Hepatocyte (in vitro differentiated cells): ENCODE data around the gene OAF. TPM values are rescaled to one million over a fixed set of nuclear protein-coding genes. Genes with fewer than 3 reads are reported as not detected.

Experiments
- DNase-seq: peaks from one replicate; pipeline ENCODE4 v3.0.0-alpha.2; 2016; ENCODE audit warnings: low spot score
- H2AFZ ChIP-seq: fragments of 200-600 bp; sonication (generic); 2 replicates; pipeline ENCODE4 v1.6.0; 2016; ENCODE audit warnings: antibody characterized with exemption, mild to moderate bottlenecking
- H3K27ac ChIP-seq: fragments of 200-600 bp; sonication (generic); 2 replicates; pipeline ENCODE4 v1.5.1; 2016; ENCODE audit warnings: mild to moderate bottlenecking
- H3K27me3 ChIP-seq: fragments of 200-600 bp; sonication (generic); 2 replicates; pipeline ENCODE4 v1.6.1; 2016
- H3K36me3 ChIP-seq: fragments of 200-600 bp; sonication (generic); replicated peaks from 2 replicates; pipeline ENCODE4 v1.5.1; 2016; ENCODE audit warnings: low read depth; ENCODE audit not compliant: insufficient read depth
- H3K4me1 ChIP-seq: fragments of 200-600 bp; sonication (generic); 2 replicates; pipeline ENCODE4 v1.5.1; 2016; ENCODE audit warnings: mild to moderate bottlenecking, moderate library complexity; ENCODE audit not compliant: insufficient read depth
- H3K4me2 ChIP-seq: fragments of 200-600 bp; sonication (generic); 2 replicates; pipeline ENCODE4 v1.6.0; 2016
- H3K4me3 ChIP-seq: fragments of 200-600 bp; sonication (generic); 2 replicates; pipeline ENCODE4 v1.5.1; 2016; ENCODE audit warnings: mild to moderate bottlenecking
- H3K79me2 ChIP-seq: fragments of 200-600 bp; sonication (generic); 2 replicates; pipeline ENCODE4 v1.6.0; 2017; ENCODE audit warnings: mild to moderate bottlenecking
- H3K9me2 ChIP-seq: fragments of 200-600 bp; sonication (generic); replicated peaks from 2 replicates; pipeline ENCODE4 v1.6.0; 2017; ENCODE audit warnings: mild to moderate bottlenecking; ENCODE audit not compliant: insufficient read depth
- H3K9me3 ChIP-seq: fragments of 200-600 bp; sonication (generic); 2 replicates; pipeline ENCODE4 v1.5.1; 2016; ENCODE audit warnings: low read depth, mild to moderate bottlenecking
- H4K20me1 ChIP-seq: fragments of 200-600 bp; sonication (generic); 2 replicates; pipeline ENCODE4 v1.6.0; 2016; ENCODE audit warnings: mild to moderate bottlenecking; ENCODE audit not compliant: insufficient read depth, poor library complexity, severe bottlenecking
- EZH2 ChIP-seq: fragments of 200-600 bp; sonication (generic); IDR thresholded peaks from 2 replicates; pipeline ENCODE4 v1.6.1; 2016; ENCODE audit warnings: antibody characterized with exemption, mild to moderate bottlenecking, borderline replicate concordance
- EZH2phosphoT487 ChIP-seq: fragments of 200-600 bp; sonication (generic); IDR thresholded peaks from one replicate; pipeline ENCODE4 v1.6.1; 2018; ENCODE audit warnings: antibody characterized with exemption, mild to moderate bottlenecking, low read depth, moderate library complexity; ENCODE audit not compliant: unreplicated experiment, severe bottlenecking
- WGBS: methylation state at CpG from one replicate; pipeline ENCODE4 v1.1.6; 2016; ENCODE audit warnings: low lambda C conversion rate; ENCODE audit errors: missing lambda C conversion rate; 5-methylcytosine and 5-hydroxymethylcytosine counted together
- polyA plus RNA-seq: library from polyadenylated mRNA; unstranded; fragments of >200 nt; fragmentation: Nextera tagmentation; extraction: Ambion mirVana; gene quantifications from 2 replicates; pipeline ENCODE4 v1.2.1, GENCODE V29; 2016
- total RNA-seq: library from RNA; depleted of rRNA; stranded (reverse); fragments of >200 nt; gene quantifications from 2 replicates; pipeline ENCODE4 v1.2.3, GENCODE V29; 2014
- TF ChIP-seq, protein P1 (sequence below): fragments of 200-600 bp; sonication (generic); IDR thresholded peaks from 2 replicates; pipeline ENCODE4 v1.5.1; 2016; ENCODE audit warnings: antibody characterized with exemption, mild to moderate bottlenecking; ENCODE audit not compliant: poor library complexity

OAF gene
- total and polyA plus RNA-seq, 2 experiments from 2014 or later: 63.9 to 102 TPM

DNA sequence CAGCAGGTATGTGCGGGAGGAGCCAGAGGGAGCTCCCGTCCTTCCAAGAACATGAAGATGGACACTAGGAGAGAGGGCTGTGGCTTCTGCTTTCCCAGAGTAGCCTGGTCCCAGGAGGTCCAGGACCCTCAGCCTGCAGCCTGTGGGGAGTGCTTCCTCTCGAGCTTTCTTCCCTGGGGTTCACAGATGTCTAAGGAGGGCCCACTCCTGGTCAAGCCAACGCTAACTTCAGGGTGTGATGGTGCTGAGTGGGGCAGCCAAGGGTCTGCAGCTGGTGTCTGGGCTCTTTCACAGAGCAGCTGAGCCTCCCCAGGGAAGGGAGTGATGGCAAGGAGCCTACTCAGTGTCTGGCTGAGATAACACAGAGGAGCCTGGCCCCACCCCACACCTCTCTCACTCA lies 32.4 kb downstream of the OAF start:
- Histone ChIP-seq H3K36me3 (no peaks in the 10 kb centered on the region), H3K9me2 (no peaks in the 10 kb centered on the region), H2AFZ (no peak overlapping the region), H3K79me2 (no peaks in the 10 kb centered on the region), H3K9me3 (no peaks in the 10 kb centered on the region), H4K20me1 (no peaks in the 10 kb centered on the region), H3K4me1 (peaks cover 3% of the 10 kb centered on the region), H3K27ac (no peak overlapping the region), H3K4me2 (no peak overlapping the region), H3K4me3 (no peak overlapping the region), H3K27me3 (peaks cover 92% of the 10 kb centered on the region)
- WGBS: 72% methylated on average over 4 of the region's 4 CpGs
- TF ChIP-seq, protein P1, sequence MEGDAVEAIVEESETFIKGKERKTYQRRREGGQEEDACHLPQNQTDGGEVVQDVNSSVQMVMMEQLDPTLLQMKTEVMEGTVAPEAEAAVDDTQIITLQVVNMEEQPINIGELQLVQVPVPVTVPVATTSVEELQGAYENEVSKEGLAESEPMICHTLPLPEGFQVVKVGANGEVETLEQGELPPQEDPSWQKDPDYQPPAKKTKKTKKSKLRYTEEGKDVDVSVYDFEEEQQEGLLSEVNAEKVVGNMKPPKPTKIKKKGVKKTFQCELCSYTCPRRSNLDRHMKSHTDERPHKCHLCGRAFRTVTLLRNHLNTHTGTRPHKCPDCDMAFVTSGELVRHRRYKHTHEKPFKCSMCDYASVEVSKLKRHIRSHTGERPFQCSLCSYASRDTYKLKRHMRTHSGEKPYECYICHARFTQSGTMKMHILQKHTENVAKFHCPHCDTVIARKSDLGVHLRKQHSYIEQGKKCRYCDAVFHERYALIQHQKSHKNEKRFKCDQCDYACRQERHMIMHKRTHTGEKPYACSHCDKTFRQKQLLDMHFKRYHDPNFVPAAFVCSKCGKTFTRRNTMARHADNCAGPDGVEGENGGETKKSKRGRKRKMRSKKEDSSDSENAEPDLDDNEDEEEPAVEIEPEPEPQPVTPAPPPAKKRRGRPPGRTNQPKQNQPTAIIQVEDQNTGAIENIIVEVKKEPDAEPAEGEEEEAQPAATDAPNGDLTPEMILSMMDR: no peak
- no peak for DNase-seq

DNA sequence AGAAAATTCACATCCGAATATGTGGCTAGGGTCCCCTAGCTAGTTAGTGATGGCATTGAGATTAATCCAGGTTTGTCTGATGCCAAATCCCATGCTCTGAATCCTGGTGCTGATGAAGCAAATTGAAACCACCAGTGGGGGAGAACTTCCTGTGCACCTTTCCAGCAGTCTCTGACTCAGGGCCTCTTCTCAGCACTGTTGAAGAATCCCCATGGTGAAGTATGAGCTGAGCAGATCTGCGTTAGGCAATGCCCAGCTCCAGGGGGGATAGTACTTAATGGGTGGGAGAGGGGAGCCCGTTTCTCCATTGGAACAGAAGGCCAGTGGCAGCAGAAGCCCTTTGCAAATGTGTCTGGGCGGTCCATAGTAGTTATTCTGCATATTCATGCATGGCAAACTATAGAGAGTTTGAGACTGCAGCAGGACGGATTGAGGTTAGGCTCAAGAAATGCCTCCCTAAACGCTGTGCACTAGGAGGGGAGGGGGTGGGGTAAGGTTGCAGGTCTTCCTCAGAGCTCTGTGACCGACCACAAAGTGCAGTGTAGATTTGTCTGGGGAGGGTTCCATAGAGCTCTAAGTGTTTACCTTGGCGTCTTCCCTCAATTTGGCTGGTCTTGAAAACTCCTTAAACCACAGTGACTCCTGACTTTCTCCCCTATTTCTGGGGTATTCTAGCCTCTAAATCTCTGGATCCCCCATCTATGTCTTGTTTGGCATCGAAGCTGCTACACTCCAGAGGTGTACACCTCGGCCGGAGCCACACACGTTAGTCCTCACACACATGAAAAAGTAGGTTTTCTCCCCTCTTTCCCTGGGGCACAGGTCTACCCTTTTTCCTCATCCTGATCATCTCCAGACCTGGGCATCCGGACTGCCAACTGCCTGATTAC lies 33.9 kb downstream of the OAF start:
- Histone ChIP-seq H3K9me2 (no peaks in the 10 kb centered on the region), H2AFZ (no peak overlapping the region), H3K4me1 (peaks cover 3% of the 10 kb centered on the region), H3K4me2 (no peak overlapping the region), H3K27ac (no peak overlapping the region), H3K79me2 (no peaks in the 10 kb centered on the region), H3K36me3 (no peaks in the 10 kb centered on the region), H3K9me3 (no peaks in the 10 kb centered on the region), H3K4me3 (no peak overlapping the region), H4K20me1 (no peaks in the 10 kb centered on the region), H3K27me3 (peaks cover 94% of the 10 kb centered on the region)
- WGBS: 61% methylated on average over 13 of the region's 13 CpGs
- TF ChIP-seq EZH2: no peak
- no peak for DNase-seq

DNA sequence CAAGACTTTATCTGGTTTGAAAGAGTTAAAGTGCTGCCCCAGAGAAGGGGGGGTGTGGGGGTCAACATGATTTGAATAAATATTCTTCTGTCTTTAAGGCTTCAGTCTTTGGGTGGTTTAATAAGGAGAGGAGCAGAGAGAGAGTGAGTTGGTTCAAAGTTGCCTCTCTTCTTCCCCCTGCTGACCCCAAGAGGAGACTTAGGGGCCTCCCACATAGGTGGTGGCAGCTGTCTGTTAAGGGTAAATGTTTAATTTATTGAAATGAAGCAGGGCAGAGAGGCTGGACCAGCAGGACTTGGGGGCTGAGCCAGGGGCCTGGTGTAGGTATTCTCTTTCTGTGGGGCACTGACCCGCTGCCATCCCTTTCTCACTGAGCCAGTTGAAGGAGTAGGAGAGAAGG lies 34.6 kb downstream of the OAF start:
- no peaks in the 10 kb centered on the region for H3K4me1 ChIP-seq
- no peaks in the 10 kb centered on the region for H3K79me2 ChIP-seq
- H3K4me3 ChIP-seq: no peak overlapping the region
- no peaks in the 10 kb centered on the region for H4K20me1 ChIP-seq
- H3K9me3 ChIP-seq: no peaks in the 10 kb centered on the region
- H3K36me3 ChIP-seq: no peaks in the 10 kb centered on the region
- no peaks in the 10 kb centered on the region for H3K9me2 ChIP-seq
- no peak for DNase-seq
- H2AFZ ChIP-seq: no peak overlapping the region
- TF ChIP-seq, protein P1: no peak
- TF ChIP-seq EZH2phosphoT487 (no peak), EZH2 (no peak)
- H3K4me2 ChIP-seq: no peak overlapping the region
- peaks cover 92% of the 10 kb centered on the region for H3K27me3 ChIP-seq
- WGBS: 92% methylated on average over 1 of the region's 1 CpG
- no peak overlapping the region for H3K27ac ChIP-seq

DNA sequence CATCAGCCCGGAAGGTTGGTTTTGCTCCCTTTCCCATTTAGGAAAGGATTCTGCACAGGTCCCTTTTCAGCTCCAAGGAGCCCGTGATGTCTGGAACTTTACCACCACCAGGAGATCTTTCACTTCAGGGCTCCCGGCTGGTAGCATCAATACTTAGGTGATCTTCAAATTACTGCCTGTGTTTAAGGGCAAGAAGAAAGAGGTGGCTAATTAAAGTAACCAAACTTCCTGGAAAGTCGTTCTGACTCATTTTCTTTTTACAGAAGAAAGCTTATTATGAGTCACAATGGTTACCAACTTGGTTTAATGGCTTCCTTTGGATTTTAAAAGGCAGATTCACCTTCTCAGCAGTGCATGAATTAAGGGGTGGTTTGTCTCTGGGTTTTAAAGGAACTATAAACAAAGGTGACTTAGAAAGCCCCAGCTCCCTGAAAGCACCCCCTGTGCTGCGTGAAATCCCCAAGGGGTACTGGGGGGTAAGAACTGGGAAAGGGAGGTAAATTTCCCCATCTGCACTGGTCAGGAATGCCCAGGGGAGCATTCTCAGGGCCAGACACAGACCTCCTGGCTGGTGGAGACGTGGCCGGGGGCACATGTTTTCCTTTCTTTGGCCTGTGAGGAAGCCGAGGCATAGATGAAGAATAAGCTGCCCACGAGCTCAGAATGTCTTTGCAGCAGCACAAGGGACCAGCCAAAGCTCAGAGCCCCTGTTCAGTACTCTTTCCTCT lies 37.9 kb downstream of the OAF start:
- no peak overlapping the region for H3K4me2 ChIP-seq

More for the DNA sequence above, 37.9 kb downstream of the OAF start:
- TF ChIP-seq, protein P1: no peak
- Histone ChIP-seq H4K20me1 (no peaks in the 10 kb centered on the region), H3K27ac (no peak overlapping the region), H3K9me3 (no peaks in the 10 kb centered on the region), H3K4me3 (no peak overlapping the region), H3K36me3 (no peaks in the 10 kb centered on the region), H3K4me1 (no peaks in the 10 kb centered on the region), H3K79me2 (no peaks in the 10 kb centered on the region), H3K9me2 (no peaks in the 10 kb centered on the region), H3K27me3 (peaks cover 63% of the 10 kb centered on the region), H2AFZ (no peak overlapping the region)
- DNase-seq: no peak
- WGBS: 55% methylated on average over 9 of the region's 9 CpGs
